ENCODE data around the gene LPCAT1. TPM values are rescaled to one million over a fixed set of nuclear protein-coding genes. Genes with fewer than 3 reads are reported as not detected.
"Not testable (repeated sequence)": the region's sequence is repeated elsewhere in the genome, so short reads cannot be mapped to it uniquely, and the experiment has no call there.

Gene LPCAT1
- total RNA-seq, 2 donors from 2014 or later, result 38.5 to 62.7 TPM

DNA sequence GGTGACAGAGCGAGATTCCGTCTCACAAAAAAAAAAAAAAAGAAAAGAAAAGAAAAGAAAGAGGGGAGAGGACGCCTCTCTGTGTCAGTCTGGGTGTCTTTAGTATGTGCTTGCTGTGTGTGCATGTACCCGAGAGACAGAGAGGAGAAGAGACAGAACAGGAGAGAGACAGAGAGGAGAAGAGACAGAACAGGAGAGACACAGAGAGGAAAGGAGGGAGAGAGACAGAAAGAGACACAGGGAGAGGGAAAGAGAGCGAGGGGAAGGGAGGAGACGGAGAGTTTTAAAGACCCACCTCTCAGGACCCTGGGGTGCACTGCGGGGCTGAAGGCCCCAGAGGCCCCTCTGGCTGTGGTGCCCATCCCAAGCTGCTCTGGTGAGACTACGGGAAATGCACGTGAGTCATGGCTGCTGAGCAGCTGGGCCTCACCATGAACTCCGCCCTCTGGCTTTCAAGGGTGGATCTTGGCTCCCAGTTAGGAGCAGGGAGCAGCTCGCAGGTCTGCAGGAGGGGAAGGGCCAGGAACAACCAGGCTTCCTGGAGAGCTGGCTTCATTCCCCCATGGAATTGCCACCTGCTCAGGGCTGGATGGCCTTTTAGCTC lies 86.4 kb downstream of the LPCAT1 start:
- Mint-ChIP-seq H3K9me3 (peaks cover 4% of the 10 kb centered on the region), H3K27me3 (peaks cover 15% of the 10 kb centered on the region), H3K27ac (no peak overlapping the region), H3K4me1 (no peaks in the 10 kb centered on the region), H3K36me3 (ENCODE audit: low read depth) (no peaks in the 10 kb centered on the region), H3K4me3 (no peak overlapping the region)
- ATAC-seq (replicated peaks), result no peak

GRCh38 chr5:1436681-1437080 lies 87.1 kb downstream of the LPCAT1 start:
- Mint-ChIP-seq H3K27me3 (peaks cover 15% of the 10 kb centered on the region), H3K4me1 (no peaks in the 10 kb centered on the region), H3K4me3 (no peak overlapping the region), H3K9me3 (peaks cover 4% of the 10 kb centered on the region), H3K27ac (no peak overlapping the region), H3K36me3 (ENCODE audit: low read depth) (no peaks in the 10 kb centered on the region)
- no peak for ATAC-seq (replicated peaks)

DNA sequence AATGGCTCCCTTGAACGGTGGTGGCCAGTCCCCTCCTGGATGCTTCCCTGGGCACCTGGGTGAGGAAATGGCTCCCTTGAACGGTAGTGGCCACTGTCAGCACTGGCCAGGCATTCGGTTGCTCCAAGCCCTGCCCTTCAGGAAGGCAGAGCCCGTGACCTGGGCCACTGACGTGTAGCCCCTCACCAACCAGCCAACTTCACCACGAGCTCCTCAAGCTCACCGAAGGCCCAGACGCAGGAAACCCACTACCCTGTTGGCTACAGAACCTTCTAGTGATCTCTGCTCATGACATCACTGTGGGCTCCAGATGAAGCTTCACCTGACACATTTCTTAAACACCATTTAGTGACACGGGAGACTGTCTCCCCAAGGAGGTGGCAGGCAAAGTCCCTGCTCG lies 87.7 kb downstream of the LPCAT1 start:
- Mint-ChIP-seq H3K27ac (no peak overlapping the region), H3K9me3 (peaks cover 4% of the 10 kb centered on the region), H3K4me1 (no peaks in the 10 kb centered on the region), H3K4me3 (no peak overlapping the region), H3K36me3 (ENCODE audit: low read depth) (no peaks in the 10 kb centered on the region), H3K27me3 (peaks cover 15% of the 10 kb centered on the region)
- no peak for ATAC-seq (replicated peaks)

GRCh38 chr5:1435369-1435768 lies 88.4 kb downstream of the LPCAT1 start:
- Mint-ChIP-seq H3K9me3 (peaks cover 4% of the 10 kb centered on the region), H3K4me3 (no peak overlapping the region), H3K27me3 (peaks cover 11% of the 10 kb centered on the region), H3K27ac (no peak overlapping the region), H3K4me1 (no peaks in the 10 kb centered on the region), H3K36me3 (ENCODE audit: low read depth) (no peaks in the 10 kb centered on the region)
- ATAC-seq (replicated peaks), result no peak

DNA sequence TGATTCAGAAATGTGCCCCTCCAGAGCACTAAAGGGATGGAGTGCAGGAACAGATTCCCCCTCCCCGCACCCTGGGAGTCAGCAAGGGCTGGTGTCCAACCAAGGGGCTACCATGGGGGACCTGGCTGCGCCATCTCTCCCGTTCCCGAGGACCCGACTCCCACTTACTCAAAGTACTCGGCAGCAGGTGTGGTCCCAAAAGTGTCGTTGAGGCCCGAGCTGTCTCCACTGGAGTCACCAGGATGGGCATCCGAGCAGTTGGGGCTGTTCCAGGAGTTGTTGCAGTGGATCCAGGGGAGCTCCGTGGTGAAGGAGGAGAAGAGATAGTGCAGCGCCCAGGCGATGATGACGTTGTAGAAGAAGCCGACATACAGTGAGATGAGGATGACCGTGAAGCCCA lies 91.5 kb downstream of the LPCAT1 start:
- H3K4me1 Mint-ChIP-seq, result no peaks in the 10 kb centered on the region
- H3K9me3 Mint-ChIP-seq, result peaks cover 13% of the 10 kb centered on the region
- ATAC-seq (replicated peaks), result no peak
- H3K36me3 Mint-ChIP-seq (ENCODE audit: low read depth), result no peaks in the 10 kb centered on the region
- H3K27me3 Mint-ChIP-seq, result peaks cover 6% of the 10 kb centered on the region
- no peak overlapping the region for H3K4me3 Mint-ChIP-seq
- H3K27ac Mint-ChIP-seq, result no peak overlapping the region

- Mint-ChIP-seq H3K4me3 (no peak overlapping the region), H3K9me3 (peaks cover 16% of the 10 kb centered on the region), H3K4me1 (no peaks in the 10 kb centered on the region), H3K27me3 (peaks cover 6% of the 10 kb centered on the region), H3K27ac (no peak overlapping the region), H3K36me3 (ENCODE audit: low read depth) (no peaks in the 10 kb centered on the region)
- no peak for ATAC-seq (replicated peaks)
These were observed 91.9 kb downstream of the LPCAT1 start for GRCh38 chr5:1431896-1432295.

DNA sequence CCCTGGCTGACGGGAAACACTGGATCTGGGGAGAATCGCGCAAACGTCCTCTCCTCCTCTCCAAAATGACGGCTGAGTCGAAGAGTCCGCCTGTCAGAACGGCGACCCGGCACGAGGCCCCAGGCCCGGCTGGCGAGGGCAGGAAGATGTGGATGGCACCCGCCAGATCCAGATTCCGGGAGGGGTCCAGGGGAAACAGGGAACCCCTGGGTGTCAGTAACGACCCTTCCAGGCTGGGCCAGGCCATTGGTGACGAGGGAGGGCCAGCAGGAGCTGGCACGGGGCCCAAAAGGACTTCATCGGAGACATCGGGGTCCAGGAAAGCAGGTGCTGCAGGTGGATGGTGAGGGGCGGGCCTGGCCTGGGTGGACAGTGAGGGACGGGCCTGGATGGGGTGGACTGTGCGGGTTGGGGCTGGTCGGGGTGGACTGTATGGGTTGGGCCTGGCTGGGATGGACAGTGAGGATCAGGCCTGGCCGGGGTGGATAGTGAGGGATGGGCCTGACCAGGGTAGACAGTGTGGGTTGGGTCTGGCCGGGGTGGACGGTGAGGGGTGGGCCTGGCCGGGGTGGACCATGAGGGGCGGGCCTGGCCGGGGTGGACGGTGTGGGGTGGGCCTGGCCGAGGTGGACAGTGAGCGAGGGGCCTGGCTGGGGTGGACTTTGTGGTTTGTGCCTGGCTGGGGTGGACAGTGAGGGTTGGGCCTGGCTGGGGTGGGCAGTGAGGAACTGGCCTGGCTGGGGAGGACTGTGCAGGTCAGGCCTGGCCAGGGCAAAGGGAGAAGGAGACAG lies 92.5 kb downstream of the LPCAT1 start:
- Mint-ChIP-seq H3K27ac (no peak overlapping the region), H3K4me3 (no peak overlapping the region), H3K36me3 (ENCODE audit: low read depth) (no peaks in the 10 kb centered on the region), H3K9me3 (peaks cover 23% of the 10 kb centered on the region), H3K4me1 (no peaks in the 10 kb centered on the region), H3K27me3 (peaks cover 9% of the 10 kb centered on the region)
- no peak for ATAC-seq (replicated peaks)

- Mint-ChIP-seq H3K9me3 (peaks cover 24% of the 10 kb centered on the region), H3K27me3 (peaks cover 9% of the 10 kb centered on the region), H3K27ac (no peak overlapping the region), H3K4me1 (no peaks in the 10 kb centered on the region), H3K36me3 (ENCODE audit: low read depth) (no peaks in the 10 kb centered on the region), H3K4me3 (no peak overlapping the region)
- no peak for ATAC-seq (replicated peaks)
These were observed 93.5 kb downstream of the LPCAT1 start for GRCh38 chr5:1430121-1430795.

- Mint-ChIP-seq H3K27ac (no peak overlapping the region), H3K36me3 (ENCODE audit: low read depth) (no peaks in the 10 kb centered on the region), H3K4me3 (no peak overlapping the region), H3K27me3 (peaks cover 9% of the 10 kb centered on the region), H3K9me3 (peaks cover 24% of the 10 kb centered on the region), H3K4me1 (no peaks in the 10 kb centered on the region)
- ATAC-seq (replicated peaks), result no peak
These were observed 94.3 kb downstream of the LPCAT1 start for GRCh38 chr5:1429496-1429895.

DNA sequence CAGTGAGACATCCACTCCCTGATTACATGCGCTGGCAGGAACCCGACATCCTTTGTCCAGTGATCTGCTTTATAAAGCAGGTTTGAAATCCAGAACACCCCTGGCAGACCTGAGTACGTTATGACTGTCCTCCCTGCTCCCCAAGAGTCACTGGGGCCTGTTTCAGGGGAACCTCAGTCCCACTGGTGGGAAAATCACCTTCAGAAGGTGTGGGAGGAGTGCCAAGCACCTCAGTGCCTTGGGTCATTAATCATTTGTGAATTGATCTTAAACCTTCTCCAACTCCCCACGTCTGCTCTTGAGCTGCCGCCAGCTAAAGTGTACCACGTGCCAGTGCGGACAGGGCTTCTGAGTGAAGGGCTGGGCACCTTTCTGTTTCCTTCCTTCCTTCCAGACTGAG lies 94.7 kb downstream of the LPCAT1 start:
- Mint-ChIP-seq H3K4me1 (no peaks in the 10 kb centered on the region), H3K27ac (no peak overlapping the region), H3K4me3 (no peak overlapping the region), H3K9me3 (peaks cover 24% of the 10 kb centered on the region), H3K27me3 (peaks cover 12% of the 10 kb centered on the region), H3K36me3 (ENCODE audit: low read depth) (no peaks in the 10 kb centered on the region)
- ATAC-seq (replicated peaks), result no peak

DNA sequence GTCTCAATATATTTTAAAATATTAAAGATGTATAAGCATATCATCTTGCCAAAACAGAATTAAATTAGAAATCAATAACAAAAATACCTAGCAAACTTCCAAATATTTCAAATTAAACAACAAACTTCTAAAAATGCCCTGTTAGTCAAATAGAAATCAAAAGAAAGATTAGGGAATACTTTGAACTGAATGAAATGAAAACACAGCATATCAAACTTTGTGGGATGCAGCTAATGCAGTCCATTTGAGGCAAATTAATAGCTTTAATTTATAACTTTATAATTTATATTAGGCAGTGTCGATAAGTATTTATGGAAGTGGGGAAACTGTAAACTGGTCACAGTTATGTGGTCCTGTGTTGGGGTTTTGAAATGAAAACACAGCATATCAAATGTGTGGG lies 95.7 kb downstream of the LPCAT1 start:
- H3K9me3 Mint-ChIP-seq, result peaks cover 24% of the 10 kb centered on the region
- H3K4me3 Mint-ChIP-seq, result no peak overlapping the region
- H3K4me1 Mint-ChIP-seq, result no peaks in the 10 kb centered on the region
- H3K27me3 Mint-ChIP-seq, result peaks cover 6% of the 10 kb centered on the region
- H3K27ac Mint-ChIP-seq, result no peak overlapping the region
- no peaks in the 10 kb centered on the region for H3K36me3 Mint-ChIP-seq (ENCODE audit: low read depth)
- ATAC-seq (replicated peaks), result no peak

GRCh38 chr5:1424716-1425115 lies 99.0 kb downstream of the LPCAT1 start:
- Mint-ChIP-seq H3K4me1 (no peaks in the 10 kb centered on the region), H3K27ac (no peak overlapping the region), H3K9me3 (peaks cover 21% of the 10 kb centered on the region), H3K4me3 (no peak overlapping the region), H3K27me3 (peaks cover 6% of the 10 kb centered on the region), H3K36me3 (ENCODE audit: low read depth) (no peaks in the 10 kb centered on the region)
- no peak for ATAC-seq (replicated peaks)

- no peak for ATAC-seq (replicated peaks)
- Mint-ChIP-seq H3K4me1 (no peaks in the 10 kb centered on the region), H3K27ac (no peak overlapping the region)
These were observed 99.7 kb downstream of the LPCAT1 start for GRCh38 chr5:1423901-1424603.

GRCh38 chr5:1422522-1422921 lies 101.2 kb downstream of the LPCAT1 start:
- H3K36me3 Mint-ChIP-seq (ENCODE audit: low read depth); ATAC-seq (replicated peaks); H3K4me1 Mint-ChIP-seq; H3K27ac Mint-ChIP-seq; H3K4me3 Mint-ChIP-seq; H3K27me3 Mint-ChIP-seq: not testable (repeated sequence)
- H3K9me3 Mint-ChIP-seq, result peaks cover 16% of the 10 kb centered on the region

More at GRCh38 chr5:1423901-1424603, 99.7 kb downstream of the LPCAT1 start:
- peaks cover 6% of the 10 kb centered on the region for H3K27me3 Mint-ChIP-seq
- no peak overlapping the region for H3K4me3 Mint-ChIP-seq
- peaks cover 15% of the 10 kb centered on the region for H3K9me3 Mint-ChIP-seq
- H3K36me3 Mint-ChIP-seq (ENCODE audit: low read depth), result no peaks in the 10 kb centered on the region

Measured in activated T-helper 17 cell treated with anti-CD3 and anti-CD28 coated beads, Interleukin-2, amount 50 U/mL, for 72 hours (primary cell).